HG03565 (cell line): ENCODE data around the gene UGT1A5.

Experiments
- ATAC-seq: cut with Tn5 transposase; IDR thresholded peaks from one replicate; pipeline ENCODE4 v1.9.1; 2021; ENCODE audit warnings: mild to moderate bottlenecking, moderate library complexity; ENCODE audit not compliant: unreplicated experiment

The UGT1A5 gene

DNA sequence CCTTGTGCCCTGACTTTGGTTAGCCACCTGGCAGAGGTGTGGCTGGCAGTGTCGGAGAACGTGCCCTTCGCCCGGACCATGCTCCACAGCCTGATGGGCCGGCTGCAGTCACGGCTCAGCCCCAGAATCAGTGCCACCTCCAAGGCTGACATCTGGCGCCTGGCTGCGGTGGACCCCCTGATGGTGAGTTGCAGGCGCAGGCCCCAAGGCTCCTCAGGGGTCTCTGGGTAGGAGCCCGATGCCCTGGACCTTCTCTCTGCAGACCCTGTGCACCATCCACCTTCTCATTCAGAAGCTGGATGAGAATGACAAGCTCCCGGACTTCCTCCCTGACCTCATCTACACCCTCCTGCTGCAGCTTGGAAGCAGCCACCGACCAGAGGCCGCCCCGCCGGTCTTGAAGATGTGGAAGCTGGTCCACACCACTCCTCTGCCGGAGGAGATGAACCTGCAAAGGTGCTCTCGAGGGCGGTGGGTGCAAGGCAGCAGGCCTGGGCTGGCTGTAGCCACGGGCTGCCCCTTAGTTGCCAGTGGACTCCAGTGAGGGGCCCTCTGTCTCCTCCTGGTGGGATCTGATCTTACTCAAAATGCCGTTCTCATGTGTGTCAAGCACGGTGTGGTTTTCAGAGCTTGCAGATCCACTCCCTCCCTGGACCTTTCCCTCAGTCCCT lies 109.5 kb downstream of the UGT1A5 start:
- no peak for ATAC-seq
